Measurements from ENCODE around the gene HADHB.
"Not testable (repeated sequence)": the region's sequence is repeated elsewhere in the genome, so short reads cannot be mapped to it uniquely, and the experiment has no call there.

The HADHB gene

GRCh38 chr2:26229595-26229994, 15.1 kb upstream of the HADHB start:
- Mint-ChIP-seq H3K4me1 (no peaks in the 10 kb centered on the region), H3K27ac (no peak overlapping the region), H3K36me3 (peaks cover 28% of the 10 kb centered on the region), H3K4me3 (no peak overlapping the region), H3K27me3 (no peaks in the 10 kb centered on the region), H3K9me3 (no peaks in the 10 kb centered on the region)
- ATAC-seq (ENCODE audit: low read depth), result no peak
- no peak for DNase-seq (ENCODE audit: low spot score in 2 of 2)

DNA sequence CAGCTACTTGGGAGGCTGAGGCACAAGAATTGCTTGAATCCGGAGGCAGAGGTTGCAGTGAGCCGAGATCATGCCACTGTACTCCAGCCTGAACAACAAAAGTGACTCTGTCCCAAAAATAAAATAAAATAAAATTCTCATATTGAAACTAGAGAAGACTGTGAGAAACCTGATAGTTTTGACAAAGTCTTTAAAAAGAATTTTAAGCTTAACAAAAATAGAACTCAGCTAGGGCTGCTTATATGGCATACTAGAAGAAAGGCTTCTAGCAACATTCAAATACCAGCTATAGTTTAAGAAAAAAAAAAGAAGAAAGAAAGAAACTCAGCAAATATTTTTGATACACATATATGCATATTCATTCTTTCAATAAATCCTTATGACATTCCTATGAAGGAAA, 13.9 kb upstream of the HADHB start:
- ATAC-seq (ENCODE audit: low read depth), result no peak
- no peak for DNase-seq (ENCODE audit: low spot score in 2 of 2)
- Mint-ChIP-seq H3K9me3 (no peaks in the 10 kb centered on the region), H3K4me3 (no peak overlapping the region), H3K36me3 (peaks cover 32% of the 10 kb centered on the region), H3K27me3 (no peaks in the 10 kb centered on the region), H3K4me1 (no peaks in the 10 kb centered on the region), H3K27ac (no peak overlapping the region)

DNA sequence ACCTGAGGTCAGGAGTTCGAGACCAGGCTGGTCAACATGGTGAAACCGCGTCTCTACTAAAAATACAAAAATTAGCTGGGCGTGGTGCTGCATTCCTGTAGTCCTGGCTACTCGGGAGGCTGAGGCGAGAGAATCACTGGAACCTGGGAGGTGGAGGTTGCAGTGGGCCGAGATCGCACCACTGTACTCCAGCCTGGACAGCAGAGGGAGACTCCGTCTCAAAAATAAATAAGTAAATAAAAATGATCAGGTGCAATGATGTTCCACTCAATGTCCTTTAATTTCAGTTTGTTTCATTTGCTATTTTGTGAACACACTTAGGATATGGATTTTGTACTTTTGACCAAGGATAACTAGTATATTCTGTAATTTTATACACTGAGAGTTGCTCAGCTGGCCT, 9.7 kb upstream of the HADHB start:
- H3K36me3 Mint-ChIP-seq, result peaks cover 23% of the 10 kb centered on the region
- H3K27me3 Mint-ChIP-seq, result no peaks in the 10 kb centered on the region
- H3K9me3 Mint-ChIP-seq, result no peaks in the 10 kb centered on the region
- H3K4me1 Mint-ChIP-seq, result peaks cover 7% of the 10 kb centered on the region
- DNase-seq (ENCODE audit: low spot score in 2 of 2), result no peak
- no peak overlapping the region for H3K27ac Mint-ChIP-seq
- H3K4me3 Mint-ChIP-seq, result no peak overlapping the region
- no peak for ATAC-seq (ENCODE audit: low read depth)

GRCh38 chr2:26237868-26238267, 6.9 kb upstream of the HADHB start:
- H3K9me3 Mint-ChIP-seq, result no peaks in the 10 kb centered on the region
- H3K4me3 Mint-ChIP-seq, result no peak overlapping the region
- DNase-seq (ENCODE audit: low spot score in 2 of 2) (no peak), ATAC-seq (ENCODE audit: low read depth) (no peak)
- H3K27me3 Mint-ChIP-seq, result no peaks in the 10 kb centered on the region
- peaks cover 20% of the 10 kb centered on the region for H3K4me1 Mint-ChIP-seq
- H3K36me3 Mint-ChIP-seq, result peaks cover 23% of the 10 kb centered on the region
- H3K27ac Mint-ChIP-seq, result no peak overlapping the region

GRCh38 chr2:26238311-26238958, 6.3 kb upstream of the HADHB start:
- no peaks in the 10 kb centered on the region for H3K27me3 Mint-ChIP-seq
- H3K4me1 Mint-ChIP-seq, result peaks cover 26% of the 10 kb centered on the region
- peaks cover 21% of the 10 kb centered on the region for H3K36me3 Mint-ChIP-seq
- H3K27ac Mint-ChIP-seq, result no peak overlapping the region
- H3K4me3 Mint-ChIP-seq, result no peak overlapping the region
- no peaks in the 10 kb centered on the region for H3K9me3 Mint-ChIP-seq
- ATAC-seq (ENCODE audit: low read depth) (no peak), DNase-seq (ENCODE audit: low spot score in 2 of 2) (no peak)

DNA sequence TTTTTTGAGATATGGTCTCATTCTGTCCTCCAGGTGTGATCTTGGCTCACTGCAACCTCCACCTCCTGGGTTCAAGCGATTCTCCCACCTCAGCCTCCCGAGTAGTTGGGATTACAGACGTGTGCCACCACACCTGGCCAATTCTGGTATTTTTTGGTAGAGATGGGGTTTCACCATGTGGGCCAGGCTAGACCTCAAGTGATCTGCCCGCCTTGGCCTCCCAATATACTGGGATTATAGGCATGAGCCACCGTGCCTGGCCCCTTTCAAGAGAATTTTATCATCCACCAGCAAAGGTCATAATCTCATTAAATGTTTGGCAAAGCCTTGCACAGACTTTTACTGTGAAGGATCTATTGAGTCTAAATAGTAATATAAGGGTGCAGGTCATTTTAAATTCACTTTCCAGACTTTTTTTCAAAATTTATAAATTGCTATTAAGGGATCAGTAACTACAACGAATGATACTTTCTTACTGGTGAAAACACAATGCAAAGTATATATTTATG, 2.8 kb upstream of the HADHB start:
- ATAC-seq (ENCODE audit: low read depth) (no peak), DNase-seq (ENCODE audit: low spot score in 2 of 2) (no peak)
- H3K4me1 Mint-ChIP-seq, result peaks cover 47% of the 10 kb centered on the region
- no peaks in the 10 kb centered on the region for H3K27me3 Mint-ChIP-seq
- H3K27ac Mint-ChIP-seq, result no peak overlapping the region
- peaks cover 6% of the 10 kb centered on the region for H3K36me3 Mint-ChIP-seq
- no peaks in the 10 kb centered on the region for H3K9me3 Mint-ChIP-seq
- H3K4me3 Mint-ChIP-seq, result peak overlapping the region; percentile 27

GRCh38 chr2:26243470-26244308, 1.1 kb upstream of the HADHB start:
- H3K27ac Mint-ChIP-seq, result peak overlapping the region; percentile 98
- H3K36me3 Mint-ChIP-seq, result peaks cover 3% of the 10 kb centered on the region
- no peaks in the 10 kb centered on the region for H3K9me3 Mint-ChIP-seq
- peak overlapping the region; percentile 98 for H3K4me3 Mint-ChIP-seq
- peaks cover 49% of the 10 kb centered on the region for H3K4me1 Mint-ChIP-seq
- no peak for ATAC-seq (ENCODE audit: low read depth)
- peak in 1 of 2 donors; percentile 4 for DNase-seq (ENCODE audit: low spot score in 2 of 2)
- H3K27me3 Mint-ChIP-seq, result no peaks in the 10 kb centered on the region

DNA sequence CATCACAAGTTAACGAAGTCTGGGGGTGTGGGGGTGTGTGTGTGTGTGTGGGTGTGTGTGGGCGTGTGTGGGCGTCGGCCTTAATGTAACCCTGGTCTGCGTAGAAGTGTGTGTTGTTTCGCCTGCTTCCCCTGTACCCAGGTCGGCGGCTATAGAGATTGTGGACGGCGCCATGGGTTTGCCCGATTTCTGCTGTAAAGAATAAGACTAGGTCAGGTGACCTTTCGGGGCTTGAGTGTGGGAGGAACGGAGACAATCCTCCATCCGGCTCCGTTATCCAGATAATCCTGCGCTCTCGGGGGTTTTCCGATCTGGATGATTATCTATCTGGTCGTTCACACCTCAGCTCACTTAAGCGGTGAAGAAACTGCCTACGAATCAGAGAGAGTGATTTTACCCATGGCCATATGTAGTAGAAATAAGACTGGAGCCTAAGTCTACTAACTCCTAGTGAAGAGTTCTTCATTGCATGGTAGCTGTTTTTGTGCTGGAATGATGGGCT, 543 bp downstream of the HADHB start:
- Mint-ChIP-seq H3K4me3 (peak overlapping the region; percentile 98), H3K9me3 (no peaks in the 10 kb centered on the region), H3K27ac (peak overlapping the region; percentile 98), H3K4me1 (peaks cover 40% of the 10 kb centered on the region), H3K36me3 (no peaks in the 10 kb centered on the region), H3K27me3 (no peaks in the 10 kb centered on the region)
- peak; percentile 69 for ATAC-seq (ENCODE audit: low read depth)
- DNase-seq (ENCODE audit: low spot score in 2 of 2), result peak; percentile 45 to 54

DNA sequence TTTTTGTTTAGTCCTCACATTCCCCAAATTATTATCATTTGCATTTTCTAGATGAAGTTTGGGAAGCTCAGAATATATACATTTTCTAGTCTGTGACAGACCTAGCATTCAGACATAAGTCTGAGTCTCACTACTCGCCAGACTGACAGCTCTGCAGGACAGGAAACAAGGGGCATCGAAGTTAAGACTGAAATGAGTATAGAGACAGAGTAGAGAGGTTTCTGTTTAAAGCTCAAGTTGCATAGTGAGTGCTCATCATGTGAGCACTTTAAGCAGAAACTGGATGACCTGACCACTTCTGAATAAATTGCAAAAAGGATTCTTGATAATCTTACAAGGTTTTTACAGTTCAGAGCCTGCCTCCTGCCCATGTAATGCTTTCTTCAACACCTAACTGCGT, 1.1 kb downstream of the HADHB start:
- no peak for DNase-seq (ENCODE audit: low spot score in 2 of 2)
- peak overlapping the region; percentile 98 for H3K27ac Mint-ChIP-seq
- no peaks in the 10 kb centered on the region for H3K36me3 Mint-ChIP-seq
- peak overlapping the region; percentile 98 for H3K4me3 Mint-ChIP-seq
- H3K4me1 Mint-ChIP-seq, result peaks cover 36% of the 10 kb centered on the region
- H3K27me3 Mint-ChIP-seq, result no peaks in the 10 kb centered on the region
- H3K9me3 Mint-ChIP-seq, result no peaks in the 10 kb centered on the region
- no peak for ATAC-seq (ENCODE audit: low read depth)

DNA sequence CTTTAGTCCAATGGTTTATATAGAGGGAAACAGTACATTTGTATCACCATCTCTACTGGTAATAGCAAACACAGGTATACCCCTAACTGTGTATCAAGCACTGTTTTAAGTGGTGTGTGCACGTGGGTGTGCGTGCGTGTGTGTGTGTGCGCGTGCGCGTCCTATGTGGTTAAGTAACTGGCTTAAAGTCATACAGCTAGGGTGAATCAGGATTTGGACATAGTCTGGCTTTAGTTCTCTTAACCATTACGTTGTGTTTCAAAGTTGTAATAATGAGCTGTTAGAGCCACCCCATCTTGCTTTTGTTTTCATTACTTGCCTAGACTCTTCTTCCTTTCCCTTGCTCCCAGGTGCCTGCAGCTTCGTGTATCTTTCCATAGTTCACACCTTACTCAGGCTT, 2.1 kb downstream of the HADHB start:
- DNase-seq (ENCODE audit: low spot score in 2 of 2) (no peak), ATAC-seq (ENCODE audit: low read depth) (no peak)
- H3K9me3 Mint-ChIP-seq, result no peaks in the 10 kb centered on the region
- no peaks in the 10 kb centered on the region for H3K27me3 Mint-ChIP-seq
- peaks cover 38% of the 10 kb centered on the region for H3K4me1 Mint-ChIP-seq
- peak overlapping the region; percentile 75 for H3K27ac Mint-ChIP-seq
- H3K36me3 Mint-ChIP-seq, result no peaks in the 10 kb centered on the region
- peak overlapping the region; percentile 46 for H3K4me3 Mint-ChIP-seq

DNA sequence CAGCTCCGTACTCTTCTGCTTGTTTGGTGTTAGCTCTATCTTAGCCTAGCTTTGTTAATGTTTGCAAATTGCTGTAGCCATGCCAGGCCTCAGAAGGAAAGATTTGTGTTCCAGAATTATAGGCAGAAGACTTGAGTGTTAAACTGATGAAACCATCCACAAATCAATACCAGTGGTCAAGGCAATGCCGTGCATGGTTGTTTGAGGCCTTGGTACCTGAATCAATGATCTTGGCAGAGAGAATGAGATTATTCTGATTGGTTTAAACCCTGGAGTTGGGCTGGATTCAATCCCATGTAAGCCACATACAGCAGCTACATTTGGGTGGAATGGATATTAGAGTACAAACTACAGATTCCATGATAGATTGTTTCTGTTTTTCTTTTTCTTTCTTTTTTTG, 4.9 kb downstream of the HADHB start:
- ATAC-seq (ENCODE audit: low read depth) (no peak), DNase-seq (ENCODE audit: low spot score in 2 of 2) (no peak)
- Mint-ChIP-seq H3K36me3 (no peaks in the 10 kb centered on the region), H3K9me3 (no peaks in the 10 kb centered on the region), H3K27me3 (no peaks in the 10 kb centered on the region), H3K27ac (no peak overlapping the region), H3K4me1 (peaks cover 29% of the 10 kb centered on the region), H3K4me3 (no peak overlapping the region)

- H3K9me3 Mint-ChIP-seq, result no peaks in the 10 kb centered on the region
- no peak overlapping the region for H3K27ac Mint-ChIP-seq
- no peaks in the 10 kb centered on the region for H3K27me3 Mint-ChIP-seq
- DNase-seq (ENCODE audit: low spot score in 2 of 2) (no peak), ATAC-seq (ENCODE audit: low read depth) (no peak)
- H3K36me3 Mint-ChIP-seq, result peaks cover 4% of the 10 kb centered on the region
- no peak overlapping the region for H3K4me3 Mint-ChIP-seq
- H3K4me1 Mint-ChIP-seq, result peaks cover 17% of the 10 kb centered on the region
Measured at GRCh38 chr2:26251893-26252292, 7.2 kb downstream of the HADHB start.

DNA sequence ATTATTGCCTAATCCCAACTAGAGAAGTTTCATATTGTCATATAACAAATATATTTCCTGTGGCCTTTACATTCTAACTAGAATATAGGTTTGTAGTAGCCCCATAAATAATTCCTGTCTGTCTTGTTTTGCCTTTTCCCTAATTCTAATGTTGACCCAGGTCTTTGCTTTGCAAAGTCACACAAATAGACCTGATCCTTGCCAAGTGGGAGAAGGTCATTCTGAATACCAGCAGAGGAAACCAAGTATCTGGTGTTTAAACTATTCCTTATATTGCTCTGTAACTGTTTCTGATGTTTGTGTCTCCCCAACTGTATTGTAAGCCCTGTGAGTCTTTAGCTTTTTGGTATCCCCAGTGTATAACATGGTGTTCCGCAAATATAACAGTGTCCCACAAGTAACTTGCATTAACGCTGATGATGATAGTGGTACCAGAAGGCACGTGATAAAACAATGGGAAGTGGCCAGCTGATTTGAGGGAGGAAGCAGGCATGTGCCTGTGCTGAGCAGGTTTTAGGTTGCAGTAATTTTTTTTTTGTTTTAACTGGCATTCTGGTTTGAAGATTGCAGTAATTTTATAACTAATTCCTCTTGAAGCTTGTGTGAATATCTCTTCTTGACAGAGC, 11.1 kb downstream of the HADHB start:
- no peak for ATAC-seq (ENCODE audit: low read depth)
- H3K4me3 Mint-ChIP-seq, result no peak overlapping the region
- peaks cover 8% of the 10 kb centered on the region for H3K36me3 Mint-ChIP-seq
- no peak overlapping the region for H3K27ac Mint-ChIP-seq
- H3K4me1 Mint-ChIP-seq, result peaks cover 14% of the 10 kb centered on the region
- no peak for DNase-seq (ENCODE audit: low spot score in 2 of 2)
- no peaks in the 10 kb centered on the region for H3K9me3 Mint-ChIP-seq
- H3K27me3 Mint-ChIP-seq, result no peaks in the 10 kb centered on the region

DNA sequence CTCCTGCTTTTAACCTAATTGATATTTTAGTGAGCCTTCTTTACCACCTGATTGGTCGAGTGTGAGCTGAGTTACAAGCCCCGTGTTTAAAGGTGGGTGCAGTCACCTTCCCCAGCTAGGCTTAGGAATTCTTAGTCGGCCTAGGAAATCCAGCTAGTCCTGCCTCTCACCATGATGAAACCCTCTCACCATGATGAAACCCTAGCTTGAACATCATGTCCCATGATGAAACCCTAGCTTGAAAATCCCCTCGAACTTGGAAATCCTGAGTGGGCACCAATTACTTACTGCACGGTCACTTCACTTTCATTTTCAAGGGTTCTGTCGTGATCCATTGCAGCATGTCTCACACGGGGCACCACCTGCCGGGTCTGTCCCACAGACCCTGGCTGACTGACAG, 14.1 kb downstream of the HADHB start:
- not testable (repeated sequence) for H3K4me1 Mint-ChIP-seq; ATAC-seq (ENCODE audit: low read depth); H3K4me3 Mint-ChIP-seq; H3K27ac Mint-ChIP-seq; H3K9me3 Mint-ChIP-seq; DNase-seq (ENCODE audit: low spot score in 2 of 2); H3K27me3 Mint-ChIP-seq
- H3K36me3 Mint-ChIP-seq, result peaks cover 14% of the 10 kb centered on the region
